ENCODE measurements around the gene CCSER1.

DNA sequence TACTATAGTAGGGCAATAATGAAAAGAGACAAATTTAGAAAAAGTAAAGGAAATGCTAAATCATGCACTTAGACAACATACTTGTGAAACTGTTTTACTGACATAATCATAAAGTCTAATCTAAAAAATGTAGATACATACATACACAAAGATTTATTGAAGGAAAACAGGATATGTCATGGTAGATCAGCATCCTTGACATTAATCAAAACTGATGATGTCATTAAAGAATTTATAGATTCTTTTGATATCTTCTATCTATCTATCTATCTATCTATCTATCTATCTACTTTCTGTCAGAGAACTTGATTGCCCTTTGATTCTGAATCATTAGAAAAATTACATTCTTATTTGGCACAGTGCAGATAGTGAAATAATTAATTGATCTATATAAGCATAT, 311.3 kb downstream of the CCSER1 start:
- TF ChIP-seq POLR2A (IDR thresholded peaks at IDR 0.05) (no peak), CTCF (IDR thresholded peaks at IDR 0.05) (no peak)
